Midbrain (tissue), 1 donor: ENCODE results near the gene PSMA7.
A peak's percentile ranks its signal among the peaks of the same experiment; 100 is the strongest.
"Not testable (repeated sequence)": the region's sequence is repeated elsewhere in the genome, so short reads cannot be mapped to it uniquely, and the experiment has no call there.

ENCODE experiments used
- DNase-seq: peaks from one replicate; lab custom pipeline; 2025; lab: John Stamatoyannopoulos, UW

Gene PSMA7

DNA sequence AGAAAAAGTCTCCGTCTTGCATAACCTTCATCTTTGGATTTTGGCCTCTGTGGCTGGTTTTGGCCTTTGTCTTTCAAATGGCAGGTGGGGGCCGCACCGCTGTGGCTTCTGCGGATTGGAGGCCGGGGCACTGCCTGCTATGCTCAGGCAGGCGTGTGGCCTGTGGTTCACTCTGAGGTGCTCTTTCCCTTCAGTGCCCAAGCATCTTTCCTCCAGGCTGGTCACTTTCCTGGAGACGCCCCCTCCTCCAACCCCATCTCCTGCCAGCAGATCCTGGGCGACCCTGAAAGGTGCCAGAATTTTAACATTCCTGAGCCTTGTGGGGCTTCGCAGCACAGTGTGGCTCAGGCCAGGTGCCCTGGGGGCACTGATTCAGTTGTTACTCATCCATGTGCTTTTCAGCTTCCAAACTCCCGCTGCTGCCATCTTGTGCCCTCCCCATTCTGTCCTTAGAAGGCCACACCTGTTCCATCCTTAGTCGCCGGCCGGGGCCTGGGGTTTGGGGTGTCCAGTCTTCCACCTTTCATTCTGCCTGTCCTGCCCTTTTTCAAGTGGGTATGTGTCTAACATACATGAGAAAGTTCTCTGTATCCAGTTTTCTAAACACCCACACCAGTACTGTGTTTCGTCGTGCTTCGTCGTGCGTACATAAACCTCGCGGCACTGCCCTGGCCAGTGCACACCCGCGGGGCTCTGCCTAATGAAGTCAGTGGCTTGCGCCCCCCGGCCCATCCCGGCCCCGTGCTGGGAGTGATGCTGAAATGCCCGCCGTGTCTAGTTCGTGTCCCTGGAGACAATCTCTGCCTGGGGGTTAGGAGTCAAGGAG lies 12.4 kb upstream of the PSMA7 start:
- DNase-seq, result no peak

GRCh38 chr20:62151835-62152364 lies 8.7 kb upstream of the PSMA7 start:
- no peak for DNase-seq

GRCh38 chr20:62151225-62151624 lies 8.0 kb upstream of the PSMA7 start:
- DNase-seq, result no peak

- no peak for DNase-seq
Measured at GRCh38 chr20:62150310-62150575, 7.0 kb upstream of the PSMA7 start.

DNA sequence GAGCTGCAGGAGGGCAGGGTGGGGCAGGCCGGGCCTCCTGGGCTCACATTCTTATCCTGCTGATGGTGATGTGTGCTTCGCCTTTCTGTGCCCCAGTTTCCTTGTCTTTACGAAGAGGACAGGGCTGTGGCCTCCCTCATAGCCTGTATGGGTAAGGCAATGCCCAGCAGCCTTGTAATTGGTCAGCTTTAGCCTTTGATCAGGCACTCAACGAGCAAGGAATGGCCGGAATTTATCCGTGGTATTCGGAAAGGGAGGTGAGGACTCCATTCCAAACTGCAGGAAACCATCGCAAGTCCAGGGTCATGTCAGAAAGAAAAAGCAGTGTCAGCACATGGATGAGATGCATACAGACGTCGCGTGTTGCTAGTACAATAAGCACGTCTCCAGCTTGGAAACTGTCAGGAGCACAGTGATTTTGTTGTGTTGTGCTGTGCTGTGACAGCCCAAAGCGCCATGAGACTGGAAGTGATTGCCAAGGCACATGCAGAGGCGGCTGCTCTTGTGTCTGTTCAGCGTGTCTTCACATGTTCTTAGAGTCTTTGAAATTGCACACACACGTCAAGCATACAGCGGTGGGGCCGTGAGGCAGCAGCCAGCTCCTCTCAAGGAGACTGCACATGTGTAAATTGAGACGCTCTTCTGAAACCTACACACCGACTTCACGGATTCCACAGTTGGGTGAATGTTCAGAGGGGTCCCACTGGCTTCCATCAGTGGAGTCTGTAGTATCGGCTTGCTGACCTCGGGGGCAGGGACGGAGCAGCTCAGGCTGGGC lies 6.5 kb upstream of the PSMA7 start:
- DNase-seq, result peak; percentile 0

DNA sequence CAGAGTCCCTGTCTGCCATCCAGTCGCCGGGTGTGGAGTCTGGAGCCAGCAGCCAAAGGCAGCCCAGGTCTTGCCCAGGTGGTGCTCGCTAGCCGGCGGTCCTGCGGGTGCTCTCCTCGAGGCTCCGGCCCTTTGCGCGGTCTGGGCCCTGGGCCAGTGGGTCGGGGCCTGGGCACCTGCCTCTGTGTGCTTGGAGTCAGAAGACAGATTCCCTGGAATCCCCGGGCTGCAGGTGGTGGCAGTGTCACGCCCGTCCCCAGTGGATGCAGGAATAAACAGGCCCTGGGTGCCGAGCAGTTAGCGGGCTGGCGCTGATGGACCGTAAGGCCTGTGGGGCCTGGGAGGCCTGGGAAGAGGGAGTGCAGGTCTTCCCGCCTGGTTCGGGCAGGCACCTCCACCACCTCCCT lies 5.7 kb upstream of the PSMA7 start:
- no peak for DNase-seq

- not testable (repeated sequence) for DNase-seq
Measured at GRCh38 chr20:62148383-62148782, 5.2 kb upstream of the PSMA7 start.

GRCh38 chr20:62147528-62147927 lies 4.3 kb upstream of the PSMA7 start:
- DNase-seq, result no peak

GRCh38 chr20:62147125-62147524 lies 3.9 kb upstream of the PSMA7 start:
- DNase-seq, result no peak

DNA sequence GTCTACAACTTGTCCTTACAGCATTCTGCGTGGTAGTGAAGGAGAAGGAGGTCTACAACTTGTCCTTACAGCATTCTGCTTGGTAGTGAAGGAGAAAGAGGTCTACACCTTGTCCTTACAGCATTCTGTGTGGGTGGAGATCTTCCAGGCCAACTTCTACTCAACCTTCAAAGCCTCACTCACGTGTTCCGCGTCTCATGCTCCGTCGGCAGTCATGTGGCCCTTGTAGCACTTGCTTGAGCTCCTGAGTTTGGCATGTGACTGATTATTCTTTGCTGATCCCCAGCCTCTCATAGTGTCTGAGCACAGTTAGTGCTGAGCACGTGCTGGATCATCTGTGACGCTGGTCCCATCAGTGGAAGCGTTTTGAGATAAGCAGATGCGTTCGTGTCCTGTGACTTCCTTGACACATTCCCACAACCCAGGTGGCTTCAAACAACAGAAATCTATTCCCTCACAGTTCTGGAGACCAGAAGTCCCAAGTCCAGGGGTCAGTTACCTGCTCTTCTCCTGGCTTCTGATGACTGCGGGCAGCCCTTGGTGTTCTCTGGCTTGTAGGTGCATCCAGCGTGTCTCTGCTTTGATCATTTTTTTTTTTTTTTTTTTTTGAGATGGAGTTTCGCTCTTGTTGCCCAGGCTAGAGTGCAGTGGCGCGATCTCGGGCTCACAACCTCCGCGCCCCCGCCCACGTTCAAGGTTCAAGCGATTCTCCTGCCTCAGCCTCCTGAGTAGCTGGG lies 3.0 kb upstream of the PSMA7 start:
- DNase-seq, result no peak

GRCh38 chr20:62145688-62146018 lies 2.5 kb upstream of the PSMA7 start:
- no peak for DNase-seq

DNA sequence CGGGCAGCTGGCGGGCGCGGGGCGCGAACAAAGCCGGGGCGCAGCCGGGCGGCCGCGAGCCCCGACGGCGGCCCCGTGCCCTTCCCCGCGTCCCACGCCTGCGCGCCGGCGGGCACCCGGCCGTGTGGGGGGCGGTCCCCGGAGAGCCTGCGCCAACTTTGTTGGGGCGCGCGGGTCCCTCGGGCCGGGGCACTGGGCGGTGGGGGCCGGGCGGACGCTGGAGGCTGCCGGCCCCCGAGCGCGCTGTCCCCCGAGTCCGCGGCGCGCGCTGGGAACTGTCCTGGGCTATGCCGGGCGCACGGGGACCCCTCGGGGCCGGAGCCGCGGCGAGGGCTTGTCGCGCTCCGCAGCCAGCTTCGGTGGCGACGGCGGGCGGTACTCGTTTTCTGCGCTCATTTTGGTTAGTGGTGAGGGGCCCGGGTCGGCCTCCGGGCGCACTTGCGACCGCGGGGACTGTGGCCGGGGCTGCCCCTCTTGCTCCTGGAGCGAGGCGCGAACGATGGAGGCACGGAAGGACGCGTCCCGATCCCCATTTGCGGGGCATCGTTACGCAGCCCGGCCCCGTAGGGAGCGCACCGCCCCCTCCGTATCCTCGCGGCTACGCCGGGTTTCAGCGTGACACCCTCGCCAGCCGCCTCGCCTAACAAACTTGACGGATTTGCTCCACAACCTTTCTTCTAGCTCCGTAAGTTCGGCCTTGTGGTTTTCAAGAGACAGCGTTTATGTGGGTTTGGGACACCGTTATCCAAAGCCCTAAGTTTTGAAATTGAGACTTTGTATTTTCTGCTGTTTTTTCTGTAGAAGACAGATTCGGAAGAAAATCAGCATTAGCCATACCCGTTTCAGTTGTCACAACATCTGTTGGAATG lies 997 bp upstream of the PSMA7 start:
- DNase-seq, result peak; percentile 2

GRCh38 chr20:62142252-62143080 lies 728 bp downstream of the PSMA7 start:
- DNase-seq, result peak; percentile 16

- no peak for DNase-seq
Measured at GRCh38 chr20:62141397-62142251, 1.6 kb downstream of the PSMA7 start.

DNA sequence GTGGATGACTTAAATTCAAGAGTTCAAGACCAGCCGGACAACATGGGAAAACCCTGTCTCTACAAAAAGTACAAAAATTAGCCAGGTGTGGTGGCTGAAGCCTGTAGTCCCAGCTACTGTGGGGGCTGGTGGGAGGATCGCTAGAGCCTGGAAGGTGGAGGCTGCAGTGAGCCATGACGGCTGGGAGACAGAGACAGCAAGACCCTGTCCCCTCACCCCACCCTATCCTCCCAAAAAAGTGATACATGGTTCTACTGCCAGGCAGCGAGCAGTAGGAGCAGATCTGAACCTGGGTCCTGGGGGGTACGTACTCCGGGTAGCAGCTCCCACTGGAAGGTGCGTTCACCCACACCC lies 2.2 kb downstream of the PSMA7 start:
- DNase-seq, result no peak

DNA sequence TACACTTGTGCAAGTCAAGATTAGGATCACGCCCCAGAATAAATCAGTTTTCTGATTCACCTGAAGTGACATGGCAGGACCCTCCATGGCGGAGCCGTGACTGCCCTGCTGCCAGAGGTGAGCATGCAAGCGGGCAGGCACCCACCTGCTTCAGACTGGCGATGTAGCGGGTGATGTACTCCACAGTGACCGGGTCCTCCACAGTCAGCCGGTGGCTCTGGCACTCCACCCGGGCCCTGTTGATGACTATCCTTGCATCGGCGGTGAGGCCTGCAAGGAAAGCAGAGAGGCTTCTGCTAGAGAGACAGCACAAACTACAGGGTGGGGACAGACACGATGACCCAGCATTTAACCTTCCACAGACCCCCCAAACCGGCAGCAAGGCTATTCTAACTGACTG lies 3.6 kb downstream of the PSMA7 start:
- no peak for DNase-seq

GRCh38 chr20:62138912-62139311 lies 4.3 kb downstream of the PSMA7 start:
- no peak for DNase-seq

- no peak for DNase-seq
Measured at GRCh38 chr20:62138204-62138543, 5.0 kb downstream of the PSMA7 start.

DNA sequence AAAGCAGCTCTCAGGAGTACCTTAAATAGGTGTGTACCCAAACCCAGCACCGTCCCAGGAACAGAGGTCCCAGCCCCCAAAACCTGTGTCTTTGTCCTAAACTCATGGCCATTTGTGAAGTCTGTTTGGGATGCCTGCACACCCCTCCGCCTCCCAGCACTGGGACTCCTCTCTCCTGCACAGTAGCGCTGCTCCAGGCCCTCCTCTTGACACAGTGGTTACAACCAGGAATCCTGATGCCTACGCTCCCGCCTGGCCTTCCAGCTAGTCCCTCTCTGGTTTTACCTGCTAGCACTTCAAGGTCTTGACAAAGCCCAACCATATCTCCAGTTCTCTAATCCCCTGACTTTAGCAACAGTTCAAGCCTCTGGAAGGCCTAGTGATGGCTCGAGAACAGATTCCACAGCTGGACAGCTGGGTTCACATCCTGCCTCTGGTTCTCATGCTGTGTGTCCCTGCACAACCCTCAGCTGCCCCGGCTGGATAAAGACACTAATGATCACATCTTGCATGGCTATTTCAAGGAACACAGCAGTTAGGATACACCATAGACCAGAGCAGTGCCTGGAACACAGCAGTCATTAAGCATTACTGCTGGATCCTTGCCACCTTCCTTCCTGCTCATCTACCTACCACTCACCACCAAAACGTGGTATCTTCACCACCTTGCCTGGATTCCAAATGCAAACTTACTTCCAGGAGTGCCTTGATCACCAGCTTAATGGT lies 5.6 kb downstream of the PSMA7 start:
- DNase-seq, result no peak

DNA sequence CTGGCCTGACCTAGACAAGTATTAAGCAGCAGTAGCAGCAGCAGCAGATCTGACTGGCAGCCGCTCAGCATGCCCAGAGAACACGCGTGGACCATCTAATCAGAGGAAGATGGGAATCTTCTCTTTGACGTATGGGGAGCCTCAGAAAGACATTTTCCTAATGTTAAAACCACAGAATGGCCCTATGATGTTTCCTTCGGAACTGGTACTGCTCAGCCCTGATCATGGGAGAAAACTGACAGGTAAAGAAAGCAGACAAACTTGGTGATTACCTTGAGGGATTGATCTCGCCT lies 6.2 kb downstream of the PSMA7 start:
- DNase-seq, result no peak
